Cerebellar cortex (tissue), 1 donor: ENCODE results near the gene NRXN3.

Experiments
- DNase-seq: peaks from one replicate; pipeline ENCODE4 v3.0.0-alpha.2; 2015; ENCODE audit warnings: low spot score

Gene NRXN3

DNA sequence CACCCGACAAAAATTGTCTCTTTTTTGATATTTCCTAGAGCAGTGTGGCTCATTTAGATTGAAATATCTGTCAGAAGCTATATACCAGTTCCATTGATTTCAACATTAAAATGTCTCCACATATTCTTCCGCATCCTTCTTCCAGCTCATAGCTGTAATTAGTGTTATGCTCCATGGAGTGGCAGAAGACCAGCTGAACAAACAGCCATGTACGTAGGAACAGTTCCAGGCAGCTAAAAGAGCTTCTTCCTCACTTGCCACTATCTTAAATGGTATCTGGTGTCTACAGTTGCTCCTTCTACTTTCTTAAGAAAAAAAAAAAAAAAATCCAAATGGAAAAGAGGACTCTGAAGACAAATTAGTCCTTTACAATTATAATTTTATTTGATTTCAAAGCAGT, 1193.1 kb downstream of the NRXN3 start:
- DNase-seq: peak; percentile 69

DNA sequence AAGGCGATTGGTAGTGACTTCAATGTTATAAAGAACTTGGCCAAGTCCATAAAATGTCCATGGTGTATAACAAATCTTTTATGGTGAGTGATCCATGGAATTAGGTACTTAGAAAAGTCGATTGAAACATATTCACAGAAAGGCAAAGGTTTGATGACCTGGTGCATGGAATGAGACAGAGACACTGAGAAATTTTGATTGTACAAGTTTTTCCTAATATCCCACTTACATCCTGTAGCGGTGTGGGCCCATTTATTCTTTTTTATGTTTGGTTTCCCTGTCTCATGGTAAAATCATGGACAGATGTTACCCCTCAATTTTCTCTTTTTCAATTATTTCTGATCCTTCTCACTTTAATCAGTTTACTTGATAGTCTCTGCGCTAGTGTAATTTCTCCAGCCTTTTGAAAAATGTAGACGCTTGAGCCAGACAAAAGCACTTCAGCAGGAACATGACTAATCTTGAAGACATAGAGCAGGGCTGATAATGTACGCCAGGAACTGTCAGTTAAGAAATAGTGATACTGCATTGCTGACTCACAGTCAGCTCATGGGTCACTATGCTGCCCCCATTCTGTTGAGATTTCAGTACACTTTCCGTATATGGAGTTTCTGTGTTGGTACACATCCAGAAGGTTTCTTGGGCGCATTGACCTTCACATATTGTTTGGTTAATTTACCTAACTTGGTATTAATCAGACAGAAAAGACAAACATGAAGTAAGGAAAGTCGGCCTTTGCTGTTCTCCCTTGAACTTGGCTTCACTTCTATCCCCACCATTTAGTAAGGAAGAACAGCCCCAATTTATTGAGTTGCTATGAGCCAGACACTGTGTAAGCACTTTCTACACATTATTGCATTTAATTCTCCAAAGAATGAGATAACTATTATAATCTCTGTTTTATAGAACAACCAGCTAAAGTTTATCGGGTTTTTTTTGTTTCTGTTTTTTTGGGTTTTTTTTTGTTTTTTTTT, 1199.5 kb downstream of the NRXN3 start:
- no peak for DNase-seq

DNA sequence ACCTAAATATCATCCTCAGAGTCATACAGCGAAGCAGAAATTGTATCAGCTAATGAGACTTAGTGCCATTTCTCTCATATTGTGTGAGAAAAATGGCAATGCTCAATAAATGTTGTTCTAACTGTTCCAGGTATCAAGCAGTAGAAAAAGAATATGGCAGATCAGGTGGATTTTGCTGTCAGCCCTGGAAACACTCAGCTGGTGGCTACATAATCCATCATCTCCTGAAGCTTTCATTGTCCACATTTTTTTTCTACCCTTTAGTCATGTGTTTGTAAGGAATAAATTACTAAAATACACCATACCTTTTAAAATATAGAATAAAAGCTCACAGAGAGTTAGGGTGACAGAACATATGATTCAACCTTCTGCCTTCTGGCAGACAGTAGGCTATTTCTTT, 1200.8 kb downstream of the NRXN3 start:
- no peak for DNase-seq

DNA sequence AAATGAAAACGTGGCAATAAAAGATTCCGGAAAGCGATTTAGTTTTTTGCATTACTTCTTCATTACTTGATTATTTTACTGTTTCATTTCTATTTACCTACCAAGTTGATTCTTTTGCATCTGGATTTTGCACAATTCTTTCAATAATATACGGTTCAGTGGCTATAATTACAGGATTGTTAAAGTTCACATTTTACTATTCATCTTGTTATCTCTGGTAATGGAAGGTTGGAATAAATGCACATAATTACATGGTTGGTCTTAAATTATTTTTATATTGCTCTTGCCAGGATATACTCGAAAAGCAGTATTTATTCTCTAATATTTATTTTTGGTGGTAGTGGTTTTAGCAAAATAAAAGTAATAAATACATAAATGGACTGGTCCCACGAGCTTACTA, 1203.3 kb downstream of the NRXN3 start:
- no peak for DNase-seq

DNA sequence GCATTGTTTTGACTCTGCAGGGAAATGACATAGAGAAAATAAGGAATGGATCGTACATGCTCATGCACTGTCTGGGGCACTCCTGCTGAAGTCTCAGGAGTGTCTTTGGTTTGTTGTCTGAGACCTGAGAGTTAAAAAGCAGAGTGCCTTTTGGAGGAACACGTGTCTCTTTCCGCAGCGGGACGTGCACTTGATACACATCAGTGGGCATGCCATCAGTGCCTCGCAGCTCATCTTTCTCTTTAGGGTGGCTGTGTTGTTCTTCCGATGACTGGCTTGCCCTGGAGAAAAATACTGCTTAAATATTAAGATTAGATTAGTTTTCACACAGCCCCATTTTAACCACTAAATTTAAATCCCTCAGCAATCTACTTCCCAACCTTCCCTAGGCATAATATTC, 1205.2 kb downstream of the NRXN3 start:
- peak; percentile 69 for DNase-seq

DNA sequence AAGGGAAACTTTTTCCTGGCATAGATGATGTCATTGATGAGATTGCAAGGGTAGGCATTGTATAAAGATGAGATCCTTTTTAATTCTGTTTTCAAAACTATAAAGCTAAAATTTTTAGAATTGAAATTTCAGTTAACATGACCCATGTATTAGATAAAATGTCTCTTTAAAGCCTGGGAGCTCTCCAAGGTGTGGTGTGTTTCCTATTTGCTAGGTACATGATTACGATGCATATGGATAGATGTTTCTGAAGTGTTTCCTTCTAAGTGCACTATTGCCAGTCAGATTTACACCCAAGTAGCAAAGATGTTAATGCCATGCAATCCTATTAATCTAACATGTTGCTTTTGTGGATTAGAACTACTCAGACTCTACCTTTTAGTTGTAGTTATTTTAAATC, 1206.4 kb downstream of the NRXN3 start:
- DNase-seq: no peak

DNA sequence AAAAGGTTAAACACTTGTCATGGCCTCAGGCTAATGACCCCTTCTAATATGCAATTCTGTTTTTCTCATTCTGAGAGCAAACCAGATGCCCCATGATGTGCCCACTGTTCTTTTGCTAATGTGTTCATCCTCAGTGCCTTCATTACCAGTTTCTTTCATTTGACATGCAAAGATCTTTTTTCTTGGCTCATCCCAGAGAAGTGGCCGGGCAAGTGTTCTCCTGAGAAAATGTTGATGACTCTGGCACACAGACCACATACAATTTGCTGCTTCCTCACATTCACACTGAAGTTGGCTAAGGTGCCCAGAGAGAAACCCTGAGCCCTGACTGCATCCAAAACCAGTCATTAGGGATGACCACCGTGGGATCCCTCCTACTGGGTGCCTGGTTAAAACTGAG, 1207.8 kb downstream of the NRXN3 start:
- no peak for DNase-seq

DNA sequence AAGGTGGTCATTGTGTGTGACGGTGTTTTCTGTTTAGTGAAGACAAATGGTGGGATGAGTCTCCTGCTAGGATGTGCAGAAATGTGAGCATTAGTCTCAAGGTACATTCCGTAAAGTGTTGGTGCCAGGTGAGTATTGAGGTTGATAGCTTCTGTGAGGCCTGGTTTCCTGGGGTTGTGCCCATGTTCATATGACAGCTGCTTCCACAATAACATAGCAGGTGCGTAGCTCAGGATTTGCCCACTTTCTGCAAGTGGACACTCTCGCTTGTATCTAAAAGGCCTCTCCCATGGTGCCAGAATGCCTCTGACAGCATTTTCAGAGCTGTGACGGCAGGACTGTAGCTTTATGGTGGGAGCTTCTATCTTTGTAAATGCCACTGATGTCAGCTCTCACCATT, 1209.1 kb downstream of the NRXN3 start:
- DNase-seq: peak; percentile 91

DNA sequence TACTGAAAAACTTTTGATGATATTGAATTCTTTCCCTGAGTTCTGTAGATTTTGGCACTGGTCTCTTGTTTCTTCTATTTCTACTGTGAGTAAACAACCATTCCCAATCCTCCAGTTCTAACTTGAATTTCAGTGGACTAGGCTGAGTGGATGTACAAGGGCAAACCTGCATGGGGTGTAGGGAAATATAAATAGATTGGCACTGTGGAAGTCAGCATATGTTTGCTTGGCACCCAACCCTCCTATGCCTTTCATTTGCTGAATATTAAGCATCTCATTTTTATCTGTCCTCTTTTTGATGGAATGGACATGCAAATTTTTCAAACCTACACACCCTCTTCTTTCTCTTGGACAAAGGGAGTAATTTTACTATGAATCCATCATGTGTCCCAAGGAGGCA, 1212.9 kb downstream of the NRXN3 start:
- peak; percentile 97 for DNase-seq

DNA sequence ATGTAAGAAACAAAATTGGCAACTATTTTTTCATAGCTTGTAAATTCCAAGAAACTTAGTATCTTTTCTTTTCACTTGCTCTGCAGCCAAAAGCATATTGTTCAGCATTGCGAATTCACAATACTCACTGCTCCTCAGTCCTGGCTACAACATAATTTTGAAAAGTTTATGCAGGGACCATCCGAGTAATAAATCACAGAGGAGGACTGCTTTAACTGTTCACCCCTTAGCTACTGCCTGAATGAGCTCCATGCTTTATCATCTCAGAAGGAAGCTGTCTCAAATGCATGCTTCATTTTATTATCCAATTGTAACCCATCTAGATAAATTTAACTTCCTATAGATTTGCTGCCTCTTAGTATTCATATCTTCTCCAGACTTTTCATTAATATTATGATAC, 1213.3 kb downstream of the NRXN3 start:
- no peak for DNase-seq

DNA sequence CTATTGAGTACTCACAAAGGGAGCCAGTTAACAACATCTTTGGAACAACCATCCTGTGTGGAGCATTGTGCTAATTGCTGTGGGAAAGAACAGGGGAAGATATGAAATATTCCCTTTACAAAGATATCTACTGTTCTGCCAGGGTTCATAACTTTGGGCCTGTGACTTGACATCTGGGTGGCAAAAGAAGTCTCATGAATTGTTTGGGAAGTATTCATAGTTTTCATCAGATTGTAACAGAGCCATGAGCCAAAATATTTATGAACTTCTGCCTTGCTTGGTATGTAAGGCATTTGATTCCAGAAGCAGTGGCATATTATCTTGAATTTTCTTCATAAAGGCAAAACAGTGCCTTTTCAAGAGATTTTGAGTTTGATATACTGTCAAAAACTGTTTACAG, 1224.9 kb downstream of the NRXN3 start:
- DNase-seq: no peak

DNA sequence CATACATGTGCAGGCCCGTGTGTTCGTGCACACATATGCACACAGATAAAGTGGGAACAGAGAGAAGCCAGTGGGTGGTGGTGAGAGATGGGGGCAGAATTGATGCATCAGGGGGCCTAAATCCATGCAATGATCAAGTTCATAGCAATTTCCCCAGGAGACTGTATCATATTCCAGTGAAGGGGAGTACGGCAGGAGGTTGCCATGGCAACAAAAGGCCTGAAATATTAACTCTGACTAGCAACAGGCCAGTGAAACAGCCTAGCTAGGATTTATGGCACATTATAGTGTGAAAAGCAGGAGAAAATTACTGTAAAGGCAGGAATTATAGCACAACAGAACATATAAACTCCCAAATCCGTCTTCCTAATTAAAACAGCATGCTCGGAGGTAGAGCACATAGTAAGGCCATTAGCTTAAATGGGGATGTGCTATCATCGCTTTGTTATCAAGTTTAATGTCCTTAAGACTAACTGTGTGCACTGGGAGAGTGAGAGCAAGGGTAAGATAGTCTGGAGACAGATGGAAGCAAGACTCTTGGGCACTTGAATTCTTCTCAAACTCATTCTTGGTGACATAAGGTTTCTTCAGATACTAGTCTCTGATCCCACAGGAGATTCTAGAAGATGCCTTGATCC, 1234.8 kb downstream of the NRXN3 start:
- peak; percentile 68 for DNase-seq

DNA sequence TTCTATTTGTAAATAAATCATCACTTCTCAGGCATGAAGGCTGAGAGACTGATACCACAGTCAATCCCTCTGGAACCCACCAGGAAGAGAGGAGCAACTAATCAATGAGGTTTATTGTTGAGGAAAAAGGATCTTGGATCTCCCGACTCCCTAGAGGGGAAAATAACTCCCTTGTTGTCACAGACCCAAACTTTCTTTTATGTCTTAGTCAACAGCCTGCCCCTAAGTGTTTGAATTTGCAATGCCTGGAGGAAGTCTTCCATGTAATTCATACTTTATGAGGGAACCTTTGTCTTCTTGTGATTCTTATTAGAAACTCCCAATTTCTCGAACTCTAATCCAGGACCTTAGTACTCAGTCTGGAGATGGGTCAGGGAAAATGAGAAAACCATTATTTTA, 1235.3 kb downstream of the NRXN3 start:
- no peak for DNase-seq

DNA sequence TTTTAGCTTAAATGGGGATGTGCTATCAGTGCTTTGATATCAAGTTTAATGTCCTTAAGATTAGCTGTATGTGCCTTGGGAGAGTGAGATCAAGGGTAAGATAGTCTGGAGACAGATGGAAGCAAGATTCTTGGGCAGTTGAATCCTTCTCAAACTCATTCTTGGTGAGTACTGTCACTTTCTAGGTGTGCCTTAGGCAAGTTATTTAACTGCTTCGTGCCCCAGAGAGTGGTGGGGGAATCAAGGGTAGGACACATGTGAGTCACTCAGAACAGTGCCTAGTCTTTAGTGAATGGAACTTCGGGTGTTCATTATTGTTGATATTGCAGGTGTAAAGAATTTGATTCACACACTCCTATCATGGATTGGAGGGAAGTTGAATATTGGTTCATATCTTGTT, 1237.4 kb downstream of the NRXN3 start:
- DNase-seq: no peak

DNA sequence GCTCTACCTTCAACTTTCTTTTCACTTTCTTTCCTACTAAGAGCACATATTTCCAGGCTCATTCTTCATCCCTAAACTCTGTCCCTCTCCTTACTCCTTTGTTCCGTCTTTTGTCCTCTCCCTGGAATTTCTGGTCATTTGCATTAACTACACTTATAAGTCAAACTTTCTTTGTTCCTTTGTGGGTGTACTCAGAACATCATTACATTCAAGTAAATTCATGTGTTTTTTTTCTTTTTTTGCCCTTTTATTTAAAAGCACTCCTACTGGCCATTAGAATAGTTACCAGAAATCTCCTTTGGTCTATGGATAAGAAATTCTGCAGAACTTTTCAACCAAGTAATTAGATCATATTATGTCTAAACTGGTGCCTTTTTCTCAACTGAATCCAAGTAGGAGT, 1238.5 kb downstream of the NRXN3 start:
- DNase-seq: no peak

DNA sequence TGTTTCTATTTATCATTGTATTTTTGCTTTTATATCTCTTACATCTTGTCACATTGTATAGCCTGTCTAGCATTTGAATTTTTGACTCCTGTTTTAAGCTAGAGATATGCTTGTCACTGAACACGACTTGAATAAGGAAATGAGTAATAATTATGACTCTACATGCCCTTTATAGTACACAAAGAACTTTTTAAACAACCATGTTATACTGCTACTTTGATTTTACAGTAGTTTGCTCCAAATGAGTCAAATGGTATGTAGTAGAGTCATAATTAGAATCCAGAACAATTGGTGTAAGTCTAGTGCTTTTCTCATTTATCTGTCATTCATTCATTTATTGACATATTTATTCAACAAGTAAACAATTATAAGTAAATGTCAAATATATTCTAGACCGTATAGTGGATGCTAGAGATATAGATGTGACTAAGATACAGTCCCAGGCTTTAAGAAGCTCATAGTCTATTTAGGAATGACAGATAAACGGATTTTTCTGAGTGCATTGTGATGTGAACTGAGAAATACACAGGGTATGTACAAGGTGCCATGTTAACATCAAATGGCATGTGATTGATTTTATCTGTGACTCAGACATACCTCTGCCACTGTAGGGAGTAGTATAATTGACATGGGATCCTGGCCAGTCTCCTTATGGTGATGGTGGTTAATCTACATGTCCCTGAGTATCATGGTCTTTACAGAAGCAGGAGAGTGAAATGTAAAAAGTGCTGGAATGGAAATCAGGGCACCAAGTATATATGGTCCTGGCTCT, 1241.4 kb downstream of the NRXN3 start:
- DNase-seq: no peak

DNA sequence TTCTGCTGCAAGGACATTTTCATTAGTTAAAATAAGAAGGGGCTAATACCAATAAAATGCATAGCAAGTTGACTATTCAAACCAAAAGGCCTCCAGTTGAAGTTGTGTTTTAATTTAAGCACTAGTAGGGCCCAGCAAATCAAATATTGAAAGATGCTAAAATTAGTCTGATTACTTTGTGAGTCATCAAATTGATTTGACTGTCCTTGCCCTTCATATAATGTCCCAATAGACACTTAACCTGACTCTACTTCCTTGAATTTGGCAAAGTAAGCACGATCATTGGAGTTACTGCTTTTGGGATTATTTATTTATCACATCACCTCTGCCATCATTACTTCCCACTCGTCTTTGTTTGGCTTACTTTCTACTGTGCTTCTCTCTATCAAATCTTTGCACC, 1242.6 kb downstream of the NRXN3 start:
- no peak for DNase-seq

DNA sequence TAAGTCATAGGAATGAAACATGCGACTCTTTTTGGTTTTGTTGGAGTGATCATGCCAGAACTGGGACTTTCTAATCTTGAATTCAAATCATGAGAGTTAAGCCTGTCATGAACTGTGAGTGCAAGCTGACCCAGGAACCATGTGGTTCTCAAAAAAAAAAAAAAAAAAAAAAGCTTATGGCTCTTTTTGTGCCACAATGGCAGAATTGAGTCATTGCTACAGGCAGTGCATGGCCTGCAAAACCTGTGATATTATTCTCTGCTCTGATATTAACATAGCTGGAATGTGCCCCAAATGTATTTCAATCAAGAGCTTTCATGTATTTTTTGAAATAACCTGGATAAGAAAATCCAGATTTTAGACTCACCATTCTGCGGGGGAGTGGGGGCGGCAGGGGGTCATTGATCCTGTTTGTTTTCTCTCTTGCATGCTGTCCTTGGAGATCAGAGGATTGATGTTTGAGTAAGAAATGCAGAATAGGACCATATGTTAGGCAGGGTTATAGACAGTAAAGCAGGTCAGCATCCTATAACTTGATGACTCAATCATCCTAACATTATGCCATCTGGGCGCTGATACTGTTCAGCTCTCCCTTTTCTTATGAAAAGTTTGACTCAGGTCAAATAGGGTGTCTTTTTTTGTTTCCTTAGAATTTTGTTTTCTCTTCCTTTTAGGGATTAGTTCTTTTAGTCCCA, 1243.7 kb downstream of the NRXN3 start:
- no peak for DNase-seq

DNA sequence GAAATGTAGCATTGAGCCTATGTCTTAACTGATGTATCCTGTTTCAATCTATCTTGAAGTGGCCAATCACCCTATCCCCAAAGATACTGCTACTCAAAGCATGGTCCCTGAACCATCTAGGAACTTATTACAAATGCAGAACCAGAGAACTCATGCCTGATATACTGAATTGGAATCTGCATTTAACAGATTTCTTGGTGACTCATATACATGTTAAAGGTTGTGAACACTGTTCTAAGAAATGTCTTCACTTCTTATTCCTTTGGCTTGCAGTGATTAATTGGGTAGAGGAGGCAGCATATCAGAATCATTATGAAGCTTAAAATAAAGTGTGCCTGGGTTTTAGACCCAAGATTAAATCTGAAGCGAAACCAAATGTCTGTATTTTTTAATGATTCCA, 1245.6 kb downstream of the NRXN3 start:
- DNase-seq: no peak

DNA sequence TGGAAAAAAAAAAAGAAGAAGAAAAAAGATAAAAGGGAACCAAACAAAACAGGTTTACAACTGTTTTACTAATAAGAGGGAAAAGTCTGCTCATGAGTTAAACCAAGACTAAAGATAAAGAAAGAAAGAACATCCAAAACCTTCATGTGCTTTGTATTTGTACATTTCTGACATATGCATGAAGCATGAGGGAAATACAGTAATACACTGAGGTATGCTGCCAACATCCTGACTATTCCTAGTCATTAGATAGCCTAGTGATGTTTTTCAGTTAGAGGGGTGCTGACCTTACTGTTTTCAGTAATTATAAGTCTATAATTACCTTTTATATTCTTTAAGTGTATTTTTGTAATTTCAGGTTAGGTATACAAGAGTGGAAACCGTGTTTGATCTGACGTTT, 1247.8 kb downstream of the NRXN3 start:
- DNase-seq: no peak

DNA sequence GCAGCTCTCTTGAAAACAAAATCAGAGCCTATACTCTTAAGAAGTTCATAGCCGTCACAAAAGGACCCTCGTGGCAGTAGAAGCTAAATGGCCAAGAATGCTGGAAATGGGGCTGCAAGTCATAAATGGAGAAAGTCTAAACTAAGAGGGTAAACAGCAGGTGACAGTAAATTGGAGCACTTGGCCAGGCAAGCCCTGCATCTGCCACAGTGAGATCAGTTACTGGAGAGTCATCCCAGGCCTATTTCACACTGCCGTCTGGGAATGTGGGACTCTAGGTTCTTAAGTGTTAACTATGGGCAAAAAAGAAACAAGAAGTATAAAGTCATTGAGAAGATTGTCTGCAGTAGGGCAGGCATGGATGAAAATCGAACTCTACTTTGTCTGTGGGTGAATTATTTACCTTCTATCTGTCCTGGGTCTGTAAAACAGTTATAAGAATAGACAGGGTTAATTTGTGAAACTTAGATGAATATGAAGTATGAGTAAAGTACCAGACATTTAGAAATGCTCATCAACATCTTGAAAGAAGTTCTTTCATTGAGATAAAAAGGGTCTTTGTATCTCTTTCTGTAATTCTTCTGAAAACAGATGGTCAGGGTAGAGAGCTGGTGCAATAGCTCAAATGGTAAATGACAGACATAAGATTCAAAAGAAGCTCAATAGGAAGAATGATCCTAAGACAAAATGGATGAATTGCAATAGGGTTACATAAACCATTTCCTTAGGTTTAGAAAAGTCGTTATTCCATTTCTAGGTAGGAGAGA, 1248.7 kb downstream of the NRXN3 start:
- DNase-seq: peak; percentile 70
